ENCODE results near the gene TEX9. TPM values are rescaled to one million over a fixed set of nuclear protein-coding genes. Genes with fewer than 3 reads are reported as not detected.

Gene TEX9
- total and polyA plus RNA-seq, 2 of the 4 experiments (the other 2 are of a cell fraction) = 0.63 to 1.4 TPM

DNA sequence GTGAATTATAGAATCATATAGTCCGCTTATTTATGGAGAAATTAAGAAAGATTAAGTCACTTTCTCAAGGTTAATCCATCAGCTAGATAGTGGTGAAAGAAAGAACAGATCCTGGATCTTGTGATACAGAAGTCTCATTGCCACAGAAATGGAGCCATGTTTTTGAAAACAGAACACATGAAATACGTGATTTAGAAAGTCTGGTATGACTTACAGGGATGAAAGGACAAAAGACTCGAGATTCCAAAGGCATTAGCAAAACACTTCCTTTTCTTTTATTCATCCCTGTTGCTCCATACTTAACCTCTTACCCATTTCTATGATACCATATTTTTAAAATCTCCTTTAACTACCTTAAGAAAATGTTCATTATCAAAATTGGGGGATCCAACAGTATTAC lies 40.0 kb upstream of the TEX9 start:
- no peak overlapping the region for H4K8ac ChIP-seq (ENCODE audit: low read depth in 2 of 2, low read length in 2 of 2)
- H3K4ac ChIP-seq (ENCODE audit: low read depth, low read length) = no peak overlapping the region
- in situ Hi-C loops (cut with MboI; ENCODE audit: low sequenced_read_pairs) = no loop called here
- H3K14ac ChIP-seq (replicated peaks; ENCODE audit: low read depth, low read length) = no peak overlapping the region
- H3K4me3 ChIP-seq (ENCODE audit: insufficient read depth, low read depth, low read length) = no peak overlapping the region
- no peak overlapping the region for H2BK15ac ChIP-seq (ENCODE audit: low read depth, low read length)
- no peak overlapping the region for H4K5ac ChIP-seq (ENCODE audit: low read depth, low read length)
- no peak overlapping the region for H2AK9ac ChIP-seq (replicated peaks; ENCODE audit: low read depth, low read length, poor library complexity)
- H2BK5ac ChIP-seq (ENCODE audit: low read depth, low read length, poor library complexity, severe bottlenecking) = no peak overlapping the region
- DNase-seq (peak; percentile 33), ATAC-seq (ENCODE audit: low read depth) (no peak)
- H3K23ac ChIP-seq (ENCODE audit: low read depth, low read length) = no peak overlapping the region
- no peak overlapping the region for H3K18ac ChIP-seq (ENCODE audit: low read depth, low read length)
- H3K9me3 ChIP-seq (ENCODE audit: control insufficient read depth, insufficient read depth, low read length) = no peaks in the 10 kb centered on the region
- H3K79me1 ChIP-seq (ENCODE audit: low read depth in 1 of 2, low read length in 2 of 2) = no peaks in the 10 kb centered on the region
- no peaks in the 10 kb centered on the region for H3K4me1 ChIP-seq (ENCODE audit: control insufficient read depth, insufficient read depth, low read length)
- no peak overlapping the region for H3K9ac ChIP-seq (ENCODE audit: low read depth, low read length)
- H2AK5ac ChIP-seq (ENCODE audit: low read depth, low read length) = no peak overlapping the region
- dilution Hi-C loops (cut with HindIII; ENCODE audit: low sequenced_read_pairs, unreplicated experiment) = no loop called here
- no peak overlapping the region for H2BK120ac ChIP-seq (ENCODE audit: low read depth, low read length)
- no peaks in the 10 kb centered on the region for H3K36me3 ChIP-seq (ENCODE audit: control insufficient read depth, insufficient read depth, low read length)
- POLR2A ChIA-PET (ENCODE audit: unreplicated experiment) = interaction anchor here (0.7 kb wide), 1 partner anchor 33 kb away, joined by 3 read pairs; no protein-coding TSS in a partner anchor
- no CpG with 5 or more reads among the region's 3 CpGs for WGBS, 2 experiments (ENCODE audit: extremely low coverage in 2 of 2, insufficient read length in 1 of 2)
- H3K27ac ChIP-seq (ENCODE audit: insufficient read depth, low read length) = no peak overlapping the region
- no peak overlapping the region for H2BK20ac ChIP-seq (ENCODE audit: low read depth, low read length)
- H3K56ac ChIP-seq (ENCODE audit: extremely low read depth, insufficient read depth, low read length) = no peak overlapping the region
- no peaks in the 10 kb centered on the region for H3K9me1 ChIP-seq (ENCODE audit: insufficient read depth, low read length)
- no peak overlapping the region for H2AFZ ChIP-seq (replicated peaks; ENCODE audit: low read length, poor library complexity)
- TF ChIP-seq RFX5 (IDR thresholded peaks at IDR 0.05; ENCODE audit: low read depth, low read length) = no peak
- TF ChIP-seq FOS (IDR thresholded peaks at IDR 0.05; ENCODE audit: low read depth, low read length) = no peak
- TF ChIP-seq CHD1 (IDR thresholded peaks at IDR 0.05; ENCODE audit: low read depth, low read length) = no peak
- TF ChIP-seq, protein P1, sequence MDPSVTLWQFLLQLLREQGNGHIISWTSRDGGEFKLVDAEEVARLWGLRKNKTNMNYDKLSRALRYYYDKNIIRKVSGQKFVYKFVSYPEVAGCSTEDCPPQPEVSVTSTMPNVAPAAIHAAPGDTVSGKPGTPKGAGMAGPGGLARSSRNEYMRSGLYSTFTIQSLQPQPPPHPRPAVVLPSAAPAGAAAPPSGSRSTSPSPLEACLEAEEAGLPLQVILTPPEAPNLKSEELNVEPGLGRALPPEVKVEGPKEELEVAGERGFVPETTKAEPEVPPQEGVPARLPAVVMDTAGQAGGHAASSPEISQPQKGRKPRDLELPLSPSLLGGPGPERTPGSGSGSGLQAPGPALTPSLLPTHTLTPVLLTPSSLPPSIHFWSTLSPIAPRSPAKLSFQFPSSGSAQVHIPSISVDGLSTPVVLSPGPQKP (IDR thresholded peaks at IDR 0.05; ENCODE audit: borderline replicate concordance, low read depth, low read length) = no peak
- TF ChIP-seq, protein P2, sequence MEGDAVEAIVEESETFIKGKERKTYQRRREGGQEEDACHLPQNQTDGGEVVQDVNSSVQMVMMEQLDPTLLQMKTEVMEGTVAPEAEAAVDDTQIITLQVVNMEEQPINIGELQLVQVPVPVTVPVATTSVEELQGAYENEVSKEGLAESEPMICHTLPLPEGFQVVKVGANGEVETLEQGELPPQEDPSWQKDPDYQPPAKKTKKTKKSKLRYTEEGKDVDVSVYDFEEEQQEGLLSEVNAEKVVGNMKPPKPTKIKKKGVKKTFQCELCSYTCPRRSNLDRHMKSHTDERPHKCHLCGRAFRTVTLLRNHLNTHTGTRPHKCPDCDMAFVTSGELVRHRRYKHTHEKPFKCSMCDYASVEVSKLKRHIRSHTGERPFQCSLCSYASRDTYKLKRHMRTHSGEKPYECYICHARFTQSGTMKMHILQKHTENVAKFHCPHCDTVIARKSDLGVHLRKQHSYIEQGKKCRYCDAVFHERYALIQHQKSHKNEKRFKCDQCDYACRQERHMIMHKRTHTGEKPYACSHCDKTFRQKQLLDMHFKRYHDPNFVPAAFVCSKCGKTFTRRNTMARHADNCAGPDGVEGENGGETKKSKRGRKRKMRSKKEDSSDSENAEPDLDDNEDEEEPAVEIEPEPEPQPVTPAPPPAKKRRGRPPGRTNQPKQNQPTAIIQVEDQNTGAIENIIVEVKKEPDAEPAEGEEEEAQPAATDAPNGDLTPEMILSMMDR (conservative IDR thresholded peaks at IDR 0.05; ENCODE audit: low read depth, low read length) = no peak
- TF ChIP-seq MAFK (IDR thresholded peaks at IDR 0.05; ENCODE audit: low read depth, low read length) = no peak
- no peak for TF ChIP-seq SMC3 (IDR thresholded peaks at IDR 0.05; ENCODE audit: low read depth, low read length)
- TF ChIP-seq RAD21 (IDR thresholded peaks at IDR 0.05; ENCODE audit: low read length) = no peak
- TF ChIP-seq MAZ (IDR thresholded peaks at IDR 0.05; ENCODE audit: borderline replicate concordance, low read depth, low read length) = no peak
- no peak for TF ChIP-seq POLR2A (IDR thresholded peaks at IDR 0.05; ENCODE audit: low read depth, low read length)
- no peak overlapping the region for H4K91ac ChIP-seq (ENCODE audit: insufficient read depth, low read depth, low read length)
- H4K20me1 ChIP-seq (ENCODE audit: insufficient read depth, low read length) = no peaks in the 10 kb centered on the region
- no peaks in the 10 kb centered on the region for H3K27me3 ChIP-seq (ENCODE audit: control insufficient read depth, insufficient read depth, low read length)
- H3K4me2 ChIP-seq (ENCODE audit: low read depth, low read length) = no peak overlapping the region
- intact Hi-C loops (cut with micrococcal nuclease) = no loop called here
- CTCF ChIA-PET = no interaction called here
- no TSS peak for BruUV-seq (replicated peaks)
